Activated CD8-positive, alpha-beta memory T cell treated with anti-CD3 and anti-CD28 coated beads, Interleukin-2, amount 50 U/mL, for 24 hours (primary cell): ENCODE data around the gene FANK1.
"Not testable (repeated sequence)": the region's sequence is repeated elsewhere in the genome, so short reads cannot be mapped to it uniquely, and the experiment has no call there.

ENCODE experiments used
- DNase-seq: peaks from one replicate; pipeline ENCODE4 v3.0.0-alpha.2; 2020; ENCODE audit errors: extremely low read depth

FANK1 gene

DNA sequence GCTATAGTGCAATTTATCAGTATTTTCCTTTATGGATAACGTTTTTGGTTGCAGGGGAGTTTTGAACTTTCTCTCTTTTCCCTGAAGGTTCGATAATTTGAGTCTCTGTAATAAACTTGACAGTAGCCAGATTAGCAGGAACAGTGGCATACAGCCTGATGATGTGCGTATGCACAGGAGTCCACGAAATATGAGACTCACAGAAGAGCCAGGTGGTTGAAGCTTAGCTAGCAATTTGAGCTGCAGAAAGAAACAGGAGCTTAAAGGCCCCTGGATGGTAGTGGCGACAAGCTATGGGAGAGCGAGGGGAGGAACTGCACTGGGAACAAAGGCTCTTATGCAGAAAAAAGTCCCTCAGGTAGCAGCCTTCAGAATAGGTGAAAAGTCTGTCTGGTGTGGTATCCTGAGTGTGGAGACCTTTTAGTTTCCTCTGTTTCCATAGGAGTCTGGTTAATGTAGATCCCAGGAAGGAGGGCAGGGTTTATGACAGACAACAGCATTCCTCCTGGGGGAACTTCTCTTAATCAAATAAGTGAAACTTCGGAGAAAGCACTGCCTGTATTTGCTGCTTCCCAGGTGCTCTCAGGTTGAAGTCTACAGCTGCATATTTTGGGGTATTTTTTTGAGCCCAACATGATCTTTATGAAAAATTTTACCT, 32.7 kb downstream of the FANK1 start:
- DNase-seq: no peak

DNA sequence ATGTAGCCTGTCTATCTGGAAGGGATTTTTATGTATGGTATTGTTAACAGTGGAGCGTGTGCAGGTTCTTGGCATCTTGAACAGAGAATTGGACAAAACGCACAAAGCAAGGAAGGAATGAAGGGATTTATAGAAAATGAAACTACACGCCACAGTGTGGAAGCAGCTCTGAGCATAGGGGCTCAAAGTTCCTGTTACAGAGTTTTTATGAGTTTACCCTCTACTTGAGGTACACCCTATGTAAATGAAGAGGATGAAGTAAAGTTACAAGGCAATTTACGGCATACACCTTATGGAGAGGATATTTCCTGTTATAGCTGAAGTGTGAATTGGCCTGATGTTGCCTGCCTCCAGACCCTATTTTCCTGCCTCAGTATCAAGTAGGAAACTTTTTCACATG, 33.3 kb downstream of the FANK1 start:
- no peak for DNase-seq

DNA sequence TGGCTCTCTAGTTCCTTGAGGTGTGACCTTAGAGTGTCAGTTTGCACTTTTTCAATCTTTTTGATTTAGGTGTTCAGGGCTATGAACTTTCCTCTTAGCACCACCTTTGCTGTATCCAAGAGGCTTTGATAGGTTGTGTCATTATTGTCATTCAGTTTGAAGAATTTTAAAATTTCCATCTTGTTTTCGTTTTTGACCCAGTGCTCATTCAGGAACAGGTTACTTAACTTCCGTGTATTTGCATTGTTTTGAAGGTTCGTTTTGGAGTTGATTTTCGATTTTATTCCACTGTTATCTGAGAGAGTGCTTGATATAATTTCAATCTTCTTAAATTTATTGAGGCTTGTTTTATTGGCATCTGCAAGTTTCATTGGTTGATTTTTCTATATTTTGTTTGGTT, 37.3 kb downstream of the FANK1 start:
- no peak for DNase-seq

DNA sequence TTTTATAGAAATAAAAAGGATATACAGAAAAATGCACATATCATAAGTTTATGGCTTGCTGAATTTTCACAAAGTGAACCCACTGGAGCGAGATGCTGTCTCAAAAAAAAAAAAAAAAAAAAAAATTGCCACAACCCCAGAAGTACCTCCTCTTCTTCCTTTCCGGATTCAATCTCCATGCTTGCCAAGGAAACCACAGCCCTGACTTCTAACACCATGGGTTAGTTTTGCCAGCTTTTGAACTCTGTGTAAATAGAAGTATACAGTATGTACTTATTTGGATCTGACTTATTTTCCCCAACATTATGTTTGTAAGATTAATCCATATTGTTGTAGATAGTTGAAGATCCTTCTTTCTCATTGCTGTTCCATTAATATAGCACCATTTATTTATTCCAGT, 40.0 kb downstream of the FANK1 start:
- DNase-seq: no peak

DNA sequence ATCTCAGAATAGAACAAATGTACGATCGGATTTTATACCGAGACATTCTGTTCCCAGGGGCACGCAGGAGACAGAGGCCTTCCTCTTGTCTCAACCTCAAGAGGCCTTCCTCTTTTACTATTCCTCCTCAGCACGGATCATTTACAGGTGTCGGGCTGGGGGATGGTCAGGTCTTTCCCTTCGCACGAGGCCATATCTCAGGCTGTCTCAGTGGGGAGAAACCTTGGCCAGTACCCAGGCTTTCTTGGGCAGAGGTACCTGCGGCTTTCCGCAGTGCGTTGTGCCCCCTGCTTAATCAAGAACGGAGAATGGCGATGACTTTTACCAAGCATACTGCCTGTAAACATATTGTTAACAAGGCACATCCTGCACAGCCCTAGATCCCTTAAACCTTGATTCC, 44.2 kb downstream of the FANK1 start:
- no peak for DNase-seq

DNA sequence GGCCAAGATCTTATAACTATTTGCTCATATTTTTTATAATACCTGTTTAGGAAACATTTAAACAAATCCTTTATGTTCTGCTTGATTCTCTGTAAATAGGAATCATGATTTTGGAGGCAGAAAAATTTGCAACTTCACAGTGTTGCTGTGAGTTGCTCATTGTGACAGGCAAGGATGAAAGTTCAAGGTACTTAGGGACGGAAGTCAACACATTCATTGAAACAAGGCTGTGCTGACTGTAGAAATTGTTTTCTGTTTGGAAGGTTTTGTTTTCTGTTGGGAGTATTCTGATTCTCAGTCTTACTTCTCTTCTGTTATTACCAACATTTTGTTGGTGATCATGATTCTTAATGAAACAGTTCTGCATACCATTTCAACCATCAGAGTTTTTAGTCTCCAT, 54.9 kb downstream of the FANK1 start:
- no peak for DNase-seq

DNA sequence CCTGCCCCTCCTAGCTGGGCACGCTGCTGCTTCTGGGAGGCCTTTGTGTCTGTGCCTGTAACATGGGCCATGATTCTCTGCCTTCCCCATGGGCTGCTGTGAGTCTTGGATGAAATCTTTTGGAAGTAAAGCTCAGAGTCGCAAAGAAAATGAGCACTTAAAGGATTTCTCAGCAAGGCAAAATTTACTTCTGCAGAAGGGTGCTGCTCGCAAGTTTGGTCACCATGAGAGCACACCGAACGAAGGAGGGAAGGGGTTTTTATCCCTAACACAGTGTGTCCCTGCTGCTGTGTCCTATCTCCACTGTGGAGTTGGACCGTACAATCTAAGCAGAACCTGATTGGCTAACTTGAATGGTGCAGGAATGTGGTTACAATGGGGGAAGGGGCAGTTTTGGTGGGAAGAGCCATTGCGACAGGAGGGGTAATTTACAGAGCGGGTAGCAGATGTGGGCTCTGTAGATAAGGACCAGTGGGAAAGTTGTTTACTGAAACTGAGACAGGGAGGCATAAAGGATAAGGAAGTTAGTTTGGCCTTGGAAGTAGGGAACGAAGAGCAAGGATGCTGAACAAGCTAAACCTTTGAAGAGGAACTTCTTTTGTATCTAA, 57.5 kb downstream of the FANK1 start:
- DNase-seq: no peak

DNA sequence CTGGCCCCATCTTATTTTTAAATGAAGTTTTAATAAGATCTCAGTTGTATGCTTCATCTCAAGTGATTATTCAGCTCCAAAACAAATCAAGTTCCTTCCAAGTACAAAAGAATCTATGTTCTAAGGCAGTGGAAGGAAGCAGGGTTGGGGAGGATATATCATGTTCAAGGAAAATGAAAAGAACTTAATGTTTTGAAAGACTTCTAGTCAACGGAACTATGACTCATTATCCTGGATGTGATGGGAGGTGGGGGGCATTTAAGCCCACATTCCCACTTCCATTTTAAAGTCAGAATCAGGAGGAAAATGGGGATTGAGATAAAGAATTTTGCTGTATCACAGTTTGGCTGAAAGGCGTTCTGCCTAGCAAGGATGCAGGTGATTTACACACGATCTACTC, 59.4 kb downstream of the FANK1 start:
- DNase-seq: no peak

DNA sequence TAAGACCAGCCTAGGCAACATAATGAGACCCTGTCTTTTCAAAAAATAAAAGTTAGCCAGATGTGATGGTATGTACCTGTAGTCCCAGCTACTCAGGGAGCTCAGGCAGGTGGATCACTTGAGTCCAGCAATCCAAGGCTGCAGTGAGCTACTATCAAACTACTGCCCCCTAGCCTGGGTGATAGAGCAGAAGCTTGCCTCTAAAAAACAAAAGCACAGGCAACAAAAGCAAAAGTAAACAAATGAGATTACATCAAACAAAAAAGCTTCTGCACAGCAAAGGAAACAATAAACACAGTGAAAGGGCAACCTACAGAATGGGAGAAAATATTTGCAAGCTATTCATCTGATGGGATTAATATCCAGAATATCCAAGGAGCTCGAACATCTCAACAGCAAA, 65.4 kb downstream of the FANK1 start:
- DNase-seq: no peak

GRCh38 chr10:125962200-125962599, 65.8 kb downstream of the FANK1 start:
- DNase-seq: no peak

GRCh38 chr10:125964558-125964957, 68.2 kb downstream of the FANK1 start:
- DNase-seq: no peak

DNA sequence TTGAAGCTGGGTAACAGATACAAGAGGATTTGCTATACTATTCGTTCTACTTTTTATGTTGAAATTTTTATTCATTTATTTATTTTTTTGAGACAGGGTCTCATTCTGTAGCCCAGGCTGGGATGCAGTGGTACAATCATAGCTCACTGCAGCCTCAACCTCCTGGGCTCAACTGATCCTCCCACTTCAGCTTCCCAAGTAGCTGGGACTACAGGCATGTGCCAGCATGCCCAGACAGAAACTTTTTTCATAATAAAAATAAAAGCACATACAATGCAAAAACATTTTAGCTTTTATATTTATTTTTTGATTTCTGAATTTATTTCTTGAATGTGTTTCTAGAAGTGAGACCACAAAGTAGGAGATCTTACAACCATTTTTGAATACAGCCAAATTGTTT, 71.2 kb downstream of the FANK1 start:
- no peak for DNase-seq

- not testable (repeated sequence) for DNase-seq
These were observed 73.8 kb downstream of the FANK1 start for GRCh38 chr10:125970077-125970630.

GRCh38 chr10:125976960-125977605, 80.7 kb downstream of the FANK1 start:
- no peak for DNase-seq

GRCh38 chr10:125979976-125980375, 83.6 kb downstream of the FANK1 start:
- no peak for DNase-seq

- DNase-seq: no peak
These were observed 84.2 kb downstream of the FANK1 start for GRCh38 chr10:125980521-125981035.

DNA sequence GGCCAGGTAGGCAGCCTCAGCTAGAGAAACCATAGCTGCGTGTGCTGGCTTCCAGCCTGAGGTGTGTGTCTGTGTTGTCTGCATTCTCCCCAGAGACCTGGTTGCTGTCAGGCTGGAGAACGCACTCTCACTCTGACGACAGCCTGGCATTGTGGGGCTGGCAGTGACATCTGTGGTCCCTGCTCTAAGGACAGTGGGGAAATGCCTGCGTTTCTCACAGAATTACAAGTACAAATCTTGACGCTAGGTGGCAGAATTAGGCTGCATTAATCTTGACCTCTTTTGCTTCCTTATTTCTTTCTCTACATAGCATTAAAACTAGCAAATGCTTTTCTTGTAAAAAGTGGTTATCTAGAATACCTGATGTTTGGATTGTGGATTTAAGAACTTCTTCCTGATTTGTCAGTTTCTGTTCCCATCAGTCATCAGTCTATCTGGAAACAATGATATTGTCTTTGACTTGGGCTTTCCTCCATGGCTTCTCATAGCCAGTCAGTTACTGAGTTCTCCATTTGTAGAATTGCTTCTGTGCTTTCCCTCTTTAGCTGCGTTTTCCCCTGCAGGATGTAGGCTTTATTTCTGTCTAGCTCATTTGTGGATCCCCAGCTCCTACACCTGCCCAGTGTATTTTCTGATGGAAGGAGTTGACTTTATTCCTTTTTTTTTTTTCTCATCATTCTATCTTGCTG, 86.0 kb downstream of the FANK1 start:
- no peak for DNase-seq

- DNase-seq: no peak
These were observed 86.8 kb downstream of the FANK1 start for GRCh38 chr10:125983161-125983560.

GRCh38 chr10:125983656-125984055, 87.3 kb downstream of the FANK1 start:
- no peak for DNase-seq

DNA sequence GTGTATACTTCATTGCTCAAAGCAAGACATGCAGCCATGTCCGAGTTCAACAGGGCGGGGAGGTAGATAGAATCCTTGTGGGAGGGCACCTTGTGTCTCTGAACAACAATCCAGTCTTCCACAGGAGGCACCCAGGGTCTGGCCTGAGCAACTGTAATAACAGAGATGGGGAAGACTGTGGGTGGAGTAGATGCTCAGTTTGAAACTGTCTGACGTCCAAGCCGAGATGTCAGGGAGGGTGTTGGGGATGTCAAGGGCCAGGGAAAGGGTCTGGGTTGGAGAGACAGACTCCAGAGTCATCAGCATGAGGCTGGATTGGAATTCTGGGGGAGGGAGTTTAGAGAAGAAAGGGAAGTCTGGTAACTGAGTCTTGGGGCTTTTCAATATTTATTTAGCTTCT, 88.0 kb downstream of the FANK1 start:
- DNase-seq: no peak

- no peak for DNase-seq
These were observed 88.6 kb downstream of the FANK1 start for GRCh38 chr10:125984865-125985495.
